G401 (cell line): Measurements from ENCODE around the gene ECHS1. TPM values are rescaled to one million over a fixed set of nuclear protein-coding genes. Genes with fewer than 3 reads are reported as not detected.
"Not testable (repeated sequence)": the region's sequence is repeated elsewhere in the genome, so short reads cannot be mapped to it uniquely, and the experiment has no call there.

Source experiments
- DNase-seq: peaks from one replicate; pipeline ENCODE4 v3.0.0-alpha.2; 2015; ENCODE audit warnings: low spot score
- in situ Hi-C: cut with HindIII; loops from 2 replicates; pipeline ENCODE4 v1.10.0; 2016; ENCODE audit warnings: low sequenced_read_pairs, mixed read lengths
- total RNA-seq: library from RNA; depleted of rRNA; stranded (reverse); fragments of >200 nt; shearing (Covaris generic); gene quantifications from 2 replicates; pipeline ENCODE4 v1.2.3, GENCODE V29; 2014

Gene ECHS1
- total RNA-seq, 1 experiment from 2014 or later = 105 TPM

GRCh38 chr10:133379801-133380666, 6.9 kb upstream of the ECHS1 start:
- DNase-seq = peak; percentile 20
- in situ Hi-C loops = no loop called here

DNA sequence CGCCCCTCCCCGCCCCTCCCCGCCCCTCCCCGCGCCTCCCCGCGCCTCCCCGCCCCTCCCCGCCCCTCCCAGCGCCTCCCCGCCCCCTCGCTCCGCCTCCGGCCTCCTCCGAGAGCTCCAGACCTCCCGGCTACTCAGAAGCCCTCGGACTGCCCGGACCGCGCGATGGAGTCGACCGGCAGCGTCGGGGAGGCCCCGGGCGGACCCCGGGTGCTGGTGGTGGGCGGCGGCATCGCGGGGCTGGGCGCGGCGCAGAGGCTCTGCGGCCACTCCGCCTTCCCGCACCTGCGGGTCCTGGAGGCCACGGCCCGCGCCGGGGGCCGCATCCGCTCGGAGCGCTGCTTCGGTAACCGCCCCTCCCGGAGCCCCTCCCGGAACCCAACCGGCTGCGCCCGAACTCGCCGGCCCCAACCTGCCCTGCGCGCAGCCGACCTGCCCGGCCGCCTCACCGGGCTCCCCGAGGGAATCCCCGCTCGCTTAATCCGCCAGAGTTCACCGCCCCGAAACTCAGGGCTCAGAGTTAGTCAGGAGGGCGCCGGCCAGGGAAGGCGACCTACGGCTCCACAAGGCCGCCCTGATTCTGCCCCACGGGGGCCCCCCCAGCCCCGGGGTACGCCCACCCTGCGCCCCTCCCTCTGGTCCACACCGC, 6.1 kb upstream of the ECHS1 start, which contains the start of gene PAOX:
Gene PAOX (plus strand): TSS at position 111 of the 649 bp plus-strand sequence. CDS start 55 bp downstream, at position 166.
- DNase-seq = peak; percentile 69

DNA sequence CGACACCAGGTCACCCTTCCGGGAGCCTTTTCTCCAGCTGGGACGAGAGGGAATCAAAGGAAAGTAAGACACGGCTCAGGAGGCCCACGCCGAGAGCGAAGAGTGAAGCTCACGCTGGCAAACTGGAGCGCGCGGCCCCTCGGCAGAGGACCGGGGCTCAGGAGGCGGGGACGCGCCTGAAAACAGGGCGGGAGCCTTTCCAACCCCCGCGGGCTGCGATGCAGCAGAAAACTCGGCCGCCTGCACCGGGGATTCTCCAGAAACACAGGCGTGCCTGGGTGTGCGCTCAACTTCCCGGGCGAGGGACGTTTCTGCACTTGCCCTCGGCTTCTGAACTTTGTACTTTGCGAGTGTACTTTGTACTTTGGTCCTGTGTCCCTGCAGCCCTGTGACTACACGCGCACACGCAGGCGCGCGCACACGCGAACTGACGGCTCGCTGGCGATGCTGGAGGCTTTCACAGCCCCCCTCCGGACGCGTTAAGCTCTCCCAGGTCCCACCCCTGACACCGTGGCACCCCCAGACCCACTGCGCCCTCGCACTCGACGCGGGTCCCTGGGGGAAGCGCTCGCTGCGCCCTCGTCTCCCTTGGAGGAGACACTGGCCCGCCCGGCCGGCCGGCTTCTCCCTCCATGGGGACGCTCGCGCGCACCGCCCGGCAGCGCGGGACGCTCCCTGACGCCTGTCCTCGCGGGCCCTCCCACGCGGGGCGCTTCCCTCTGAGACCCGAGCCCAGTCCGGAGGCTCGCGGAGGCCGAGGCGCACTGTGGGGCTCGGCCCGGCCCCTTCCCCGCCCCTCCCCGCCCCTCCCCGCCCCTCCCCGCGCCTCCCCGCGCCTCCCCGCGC, 5.3 kb upstream of the ECHS1 start:
- peak; percentile 69 for DNase-seq
- in situ Hi-C loops = no loop called here

More for the DNA sequence above, 6.1 kb upstream of the ECHS1 start, which contains the start of gene PAOX:
- in situ Hi-C loops = no loop called here

DNA sequence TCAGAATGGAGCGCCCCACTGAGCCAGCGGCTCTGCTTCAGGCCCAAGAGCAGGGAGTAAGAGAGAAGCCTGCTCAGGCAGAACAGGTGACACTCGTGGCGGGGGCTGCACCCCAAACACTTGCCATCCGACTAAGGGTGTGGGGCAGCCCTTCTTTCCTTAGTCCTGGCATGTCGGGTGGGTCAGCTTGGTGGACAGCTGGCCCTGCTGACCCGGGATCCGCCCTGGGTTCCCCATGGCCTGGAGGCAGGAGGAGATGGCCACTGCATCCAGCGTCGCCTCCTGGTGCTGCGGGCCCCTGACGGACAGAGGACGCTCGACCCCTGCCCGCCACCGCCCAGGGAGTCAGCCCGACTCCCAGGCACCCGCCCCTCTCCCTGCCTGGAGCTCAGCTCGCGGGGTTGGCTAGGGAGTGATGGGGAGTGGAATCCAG, 4.7 kb upstream of the ECHS1 start:
- no peak for DNase-seq
- in situ Hi-C loops = no loop called here

DNA sequence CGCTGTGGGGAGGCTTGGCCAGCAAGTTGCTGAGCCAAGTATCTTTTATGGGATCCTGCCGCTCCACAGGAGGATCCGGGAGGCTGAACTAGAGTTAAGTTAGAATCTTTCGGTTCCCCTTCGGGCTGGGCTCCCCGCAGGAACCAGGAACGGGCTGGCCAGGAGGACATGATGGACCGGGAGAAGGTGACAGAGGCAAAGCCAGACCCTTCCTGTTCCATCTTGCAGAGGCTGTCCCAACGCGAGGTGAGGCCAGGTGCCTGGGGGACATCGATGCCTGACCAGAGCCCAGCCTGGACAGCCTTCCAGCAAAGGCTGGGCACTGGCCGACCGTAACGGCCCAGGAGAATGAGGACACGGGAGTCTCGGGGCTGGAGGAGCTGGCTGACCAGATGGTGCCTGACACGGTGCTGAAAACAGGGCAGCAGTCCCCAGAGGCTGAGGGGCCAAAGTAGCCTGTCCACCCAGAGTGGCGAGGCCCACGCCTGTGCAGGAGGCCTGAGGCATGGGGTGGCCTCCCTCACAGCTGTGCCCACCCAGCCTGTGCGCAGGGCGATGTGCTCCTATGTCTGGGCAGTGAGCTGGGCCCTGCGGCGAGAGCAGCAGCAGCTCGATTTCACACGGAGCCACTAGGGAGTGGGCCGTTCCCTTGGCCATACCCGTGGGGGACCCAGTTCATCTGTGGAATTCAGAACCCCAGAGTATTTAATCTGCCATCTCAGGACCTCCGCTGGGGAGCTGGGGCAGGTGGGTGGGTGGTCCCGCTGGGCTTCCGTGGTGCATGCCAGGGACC, 4.1 kb upstream of the ECHS1 start:
- no peak for DNase-seq
- in situ Hi-C loops = no loop called here

GRCh38 chr10:133376183-133376582, 3.0 kb upstream of the ECHS1 start:
- DNase-seq, in situ Hi-C loops: not testable (repeated sequence)

GRCh38 chr10:133375357-133376115, 2.4 kb upstream of the ECHS1 start:
- in situ Hi-C loops = no loop called here
- DNase-seq = no peak

GRCh38 chr10:133372507-133372906, 647 bp downstream of the ECHS1 start:
- in situ Hi-C loops = no loop called here
- DNase-seq = no peak

GRCh38 chr10:133370030-133370786, 2.9 kb downstream of the ECHS1 start:
- DNase-seq = no peak
- in situ Hi-C loops = no loop called here

- in situ Hi-C loops = no loop called here
- DNase-seq = no peak
These were observed 5.0 kb downstream of the ECHS1 start for GRCh38 chr10:133368153-133368552.

GRCh38 chr10:133367461-133367860, 5.7 kb downstream of the ECHS1 start:
- in situ Hi-C loops, DNase-seq: not testable (repeated sequence)

GRCh38 chr10:133366751-133367150, 6.4 kb downstream of the ECHS1 start:
- in situ Hi-C loops = no loop called here
- DNase-seq = no peak

- no peak for DNase-seq
- in situ Hi-C loops = no loop called here
These were observed 7.0 kb downstream of the ECHS1 start for GRCh38 chr10:133366130-133366478.

DNA sequence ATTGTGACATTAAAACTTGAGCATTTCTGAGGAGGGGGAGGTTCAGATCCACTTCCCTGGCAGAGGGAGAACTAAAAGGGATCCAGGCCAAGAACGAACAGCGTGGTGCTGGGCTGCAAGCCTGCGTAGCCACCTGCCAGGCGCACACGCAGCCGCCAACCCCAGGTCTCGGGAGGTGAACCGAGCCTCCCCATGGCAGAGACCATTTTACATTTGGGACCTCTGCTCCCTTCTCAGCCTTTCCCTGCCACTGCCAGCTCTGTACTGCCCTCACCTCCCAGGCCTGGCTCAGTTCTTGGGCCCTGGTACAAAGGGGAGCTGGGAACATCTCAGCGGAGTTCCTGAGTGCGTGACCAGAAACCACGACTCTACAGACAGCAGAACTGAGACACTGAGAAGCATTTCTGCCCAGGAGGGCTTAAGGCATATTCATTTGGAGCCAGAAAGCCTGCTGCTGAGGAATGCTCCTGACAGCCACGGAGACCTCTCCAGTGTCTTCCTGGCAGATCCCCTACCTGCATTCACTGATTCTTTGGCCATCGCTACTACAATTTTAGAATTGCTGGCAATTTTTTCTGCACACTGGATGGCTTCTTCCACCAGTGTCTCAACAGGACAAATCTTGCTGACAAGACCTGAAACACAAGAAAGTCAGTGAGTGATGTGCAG, 7.6 kb downstream of the ECHS1 start:
- in situ Hi-C loops = no loop called here
- DNase-seq = peak; percentile 68

DNA sequence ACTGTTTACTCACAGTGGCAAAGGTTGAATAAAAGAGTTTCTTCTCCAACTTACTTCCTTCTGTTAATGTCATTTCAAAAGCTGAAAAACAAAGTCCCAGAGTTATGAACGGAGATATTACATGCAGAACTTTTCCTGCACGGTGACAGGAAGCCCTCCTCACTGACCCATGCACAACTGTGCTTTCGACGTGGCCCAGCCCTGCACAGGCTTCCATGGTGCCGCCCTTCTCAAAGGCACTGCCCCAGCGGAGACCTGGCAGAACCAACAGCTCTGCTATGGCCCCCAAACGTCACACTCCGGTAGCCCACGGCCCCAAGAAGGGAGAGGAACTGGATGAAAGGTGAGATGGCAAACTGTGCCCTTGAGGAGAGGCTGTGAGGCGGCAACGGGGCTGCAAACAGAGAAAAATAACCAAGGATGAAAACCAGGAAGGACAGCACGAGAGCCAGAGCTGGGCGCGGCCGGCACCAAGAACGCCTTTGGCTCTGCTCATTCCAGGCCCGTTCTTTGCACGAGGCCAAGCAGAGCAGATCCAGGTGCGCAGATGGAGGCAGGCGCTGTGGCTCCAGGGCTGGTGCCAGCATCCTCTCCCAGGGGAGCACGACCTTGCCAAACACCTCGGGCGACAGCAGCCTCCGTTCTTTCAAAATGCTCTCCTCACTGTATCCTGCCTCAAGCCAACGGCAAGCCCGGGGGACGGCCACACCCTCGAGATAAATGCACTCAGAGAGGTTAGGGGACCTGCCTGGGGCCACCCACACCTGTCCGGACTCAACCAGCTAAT, 8.3 kb downstream of the ECHS1 start:
- in situ Hi-C loops = no loop called here
- DNase-seq = peak; percentile 73

GRCh38 chr10:133362846-133363245, 10.3 kb downstream of the ECHS1 start:
- in situ Hi-C loops = no loop called here
- DNase-seq = no peak
